HG02678 (cell line): ENCODE data around the gene SYNJ2.

ENCODE experiments used
- ATAC-seq: cut with Tn5 transposase; IDR thresholded peaks from one replicate; pipeline ENCODE4 v1.9.1; 2021; ENCODE audit warnings: mild to moderate bottlenecking, moderate library complexity; ENCODE audit not compliant: unreplicated experiment

SYNJ2 gene

GRCh38 chr6:158024566-158025297 lies 43.1 kb downstream of the SYNJ2 start:
- no peak for ATAC-seq

- ATAC-seq: peak; percentile 80
Observed at GRCh38 chr6:158026054-158026900, 44.6 kb downstream of the SYNJ2 start.

GRCh38 chr6:158026901-158027589 lies 45.4 kb downstream of the SYNJ2 start:
- ATAC-seq: no peak

GRCh38 chr6:158027590-158028285 lies 46.1 kb downstream of the SYNJ2 start:
- no peak for ATAC-seq

- ATAC-seq: no peak
Observed at GRCh38 chr6:158028421-158028820, 46.8 kb downstream of the SYNJ2 start.

- ATAC-seq: no peak
Observed at GRCh38 chr6:158028876-158029275, 47.2 kb downstream of the SYNJ2 start.

- ATAC-seq: no peak
Observed at GRCh38 chr6:158029668-158030230, 48.1 kb downstream of the SYNJ2 start.

GRCh38 chr6:158030380-158031300 lies 49.0 kb downstream of the SYNJ2 start:
- no peak for ATAC-seq

- ATAC-seq: no peak
Observed at GRCh38 chr6:158031381-158032353, 50.0 kb downstream of the SYNJ2 start.

- no peak for ATAC-seq
Observed at GRCh38 chr6:158032354-158032733, 50.7 kb downstream of the SYNJ2 start.

GRCh38 chr6:158033077-158033750 lies 51.6 kb downstream of the SYNJ2 start:
- ATAC-seq: no peak

- no peak for ATAC-seq
Observed at GRCh38 chr6:158033751-158034702, 52.4 kb downstream of the SYNJ2 start.

GRCh38 chr6:158036261-158036660 lies 54.6 kb downstream of the SYNJ2 start:
- ATAC-seq: no peak

GRCh38 chr6:158037021-158037420 lies 55.4 kb downstream of the SYNJ2 start:
- ATAC-seq: no peak

- no peak for ATAC-seq
Observed at GRCh38 chr6:158037771-158038170, 56.1 kb downstream of the SYNJ2 start.

- no peak for ATAC-seq
Observed at GRCh38 chr6:158038291-158039177, 56.9 kb downstream of the SYNJ2 start.
